ENCODE measurements around the gene TMEM59.

GRCh38 chr1:53982763-53983104, 70.3 kb downstream of the TMEM59 start:
- TF ChIP-seq POLR2A (IDR thresholded peaks at IDR 0.05) (no peak), CTCF (IDR thresholded peaks at IDR 0.05 in 4 of 5, conservative IDR thresholded peaks at IDR 0.05 in 1 of 5) (no peak)

All from gastrocnemius medialis (tissue), 4 donors.